HL-60 (cell line): ENCODE data around the gene RBFOX1.

Source experiments
- DNase-seq, 2 experiments: peaks; one replicate each; pipeline ENCODE4 v3.0.0-alpha.2; 2010 to 2020; ENCODE audit warnings: low read depth in 1 of 2, low spot score in 1 of 2
- H3K27ac ChIP-seq: fragments of 250-450 bp; sonication (Bioruptor Pico); replicated peaks from 2 replicates; pipeline ENCODE4 v1.5.1; 2020; ENCODE audit warnings: mild to moderate bottlenecking, moderate library complexity
- H3K27me3 ChIP-seq: fragments of 250-450 bp; sonication (Bioruptor Pico); 2 replicates; pipeline ENCODE4 v1.5.1; 2021; ENCODE audit warnings: mild to moderate bottlenecking, moderate library complexity; ENCODE audit not compliant: insufficient read depth, poor library complexity, severe bottlenecking
- H3K4me3 ChIP-seq: replicated peaks from 2 replicates; pipeline ENCODE4 v1.5.1; 2011; ENCODE audit warnings: mild to moderate bottlenecking, control low read depth, low read length; ENCODE audit not compliant: insufficient read depth
- GABPA ChIP-seq: IDR thresholded peaks from 2 replicates; pipeline ENCODE4 v1.6.1; 2012; ENCODE audit warnings: low read depth
- POLR2AphosphoS5 ChIP-seq: IDR thresholded peaks from 2 replicates; pipeline ENCODE4 v1.6.1; 2012; ENCODE audit warnings: low read depth
- REST ChIP-seq: IDR thresholded peaks from 2 replicates; pipeline ENCODE4 v1.6.1; 2012; ENCODE audit warnings: low read depth; ENCODE audit not compliant: insufficient replicate concordance
- SPI1 ChIP-seq: IDR thresholded peaks from 2 replicates; pipeline ENCODE4 v1.6.1; 2012; ENCODE audit warnings: low read depth, mild to moderate bottlenecking, borderline replicate concordance
- TF ChIP-seq, protein P1 (sequence below): IDR thresholded peaks from one replicate; pipeline ENCODE4 v1.5.1; 2011; ENCODE audit warnings: low read length, control low read depth, inconsistent platforms; ENCODE audit not compliant: insufficient read depth

The RBFOX1 gene

DNA sequence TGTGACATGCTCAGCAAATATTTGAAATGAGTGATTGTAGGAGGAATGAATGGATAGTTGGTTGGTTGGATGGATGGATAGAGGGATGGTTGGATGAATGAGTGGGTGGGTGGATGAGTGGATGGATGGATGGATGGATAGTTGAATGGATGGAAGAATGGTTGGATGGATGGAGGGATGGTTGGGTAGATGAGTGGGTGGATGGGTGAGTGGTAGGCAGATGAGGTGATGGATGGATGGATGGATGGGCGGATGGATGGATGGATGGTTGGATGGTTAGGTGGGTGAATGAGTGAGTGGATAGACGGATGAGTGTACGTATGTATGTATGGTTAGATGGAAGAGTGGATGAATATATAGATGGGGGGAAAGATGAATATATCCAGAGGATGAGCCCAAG, 137.7 kb downstream of the RBFOX1 start:
- H3K27me3 ChIP-seq, result no peaks in the 10 kb centered on the region
- DNase-seq, result no peak
- TF ChIP-seq SPI1 (no peak), GABPA (no peak), REST (no peak), POLR2AphosphoS5 (no peak)
- TF ChIP-seq, protein P1, sequence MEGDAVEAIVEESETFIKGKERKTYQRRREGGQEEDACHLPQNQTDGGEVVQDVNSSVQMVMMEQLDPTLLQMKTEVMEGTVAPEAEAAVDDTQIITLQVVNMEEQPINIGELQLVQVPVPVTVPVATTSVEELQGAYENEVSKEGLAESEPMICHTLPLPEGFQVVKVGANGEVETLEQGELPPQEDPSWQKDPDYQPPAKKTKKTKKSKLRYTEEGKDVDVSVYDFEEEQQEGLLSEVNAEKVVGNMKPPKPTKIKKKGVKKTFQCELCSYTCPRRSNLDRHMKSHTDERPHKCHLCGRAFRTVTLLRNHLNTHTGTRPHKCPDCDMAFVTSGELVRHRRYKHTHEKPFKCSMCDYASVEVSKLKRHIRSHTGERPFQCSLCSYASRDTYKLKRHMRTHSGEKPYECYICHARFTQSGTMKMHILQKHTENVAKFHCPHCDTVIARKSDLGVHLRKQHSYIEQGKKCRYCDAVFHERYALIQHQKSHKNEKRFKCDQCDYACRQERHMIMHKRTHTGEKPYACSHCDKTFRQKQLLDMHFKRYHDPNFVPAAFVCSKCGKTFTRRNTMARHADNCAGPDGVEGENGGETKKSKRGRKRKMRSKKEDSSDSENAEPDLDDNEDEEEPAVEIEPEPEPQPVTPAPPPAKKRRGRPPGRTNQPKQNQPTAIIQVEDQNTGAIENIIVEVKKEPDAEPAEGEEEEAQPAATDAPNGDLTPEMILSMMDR, result no peak
- H3K27ac ChIP-seq, result no peak overlapping the region
- H3K4me3 ChIP-seq, result no peak overlapping the region

DNA sequence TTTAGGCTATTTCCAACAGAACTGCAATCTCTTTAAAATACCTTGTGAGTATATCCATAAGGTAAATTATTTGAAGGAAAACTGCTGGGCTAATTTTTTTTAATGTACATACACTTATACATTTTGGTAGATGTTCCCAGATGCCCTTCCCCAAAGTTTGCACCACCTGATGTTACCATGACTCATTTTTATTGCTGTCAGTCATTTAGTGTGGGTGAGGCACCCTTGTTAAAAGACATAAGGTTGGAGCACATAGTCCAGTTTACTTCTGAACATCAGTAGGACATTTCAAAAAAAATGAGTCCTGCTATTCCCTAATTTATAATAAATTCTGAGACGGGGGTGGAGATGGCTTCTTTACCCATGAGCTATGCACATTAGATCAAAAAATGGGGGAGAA, 138.6 kb downstream of the RBFOX1 start:
- H3K27ac ChIP-seq, result no peak overlapping the region
- H3K27me3 ChIP-seq, result no peaks in the 10 kb centered on the region
- H3K4me3 ChIP-seq, result no peak overlapping the region
- TF ChIP-seq, protein P1, result no peak
- TF ChIP-seq REST (no peak), GABPA (no peak), SPI1 (no peak), POLR2AphosphoS5 (no peak)
- no peak for DNase-seq

DNA sequence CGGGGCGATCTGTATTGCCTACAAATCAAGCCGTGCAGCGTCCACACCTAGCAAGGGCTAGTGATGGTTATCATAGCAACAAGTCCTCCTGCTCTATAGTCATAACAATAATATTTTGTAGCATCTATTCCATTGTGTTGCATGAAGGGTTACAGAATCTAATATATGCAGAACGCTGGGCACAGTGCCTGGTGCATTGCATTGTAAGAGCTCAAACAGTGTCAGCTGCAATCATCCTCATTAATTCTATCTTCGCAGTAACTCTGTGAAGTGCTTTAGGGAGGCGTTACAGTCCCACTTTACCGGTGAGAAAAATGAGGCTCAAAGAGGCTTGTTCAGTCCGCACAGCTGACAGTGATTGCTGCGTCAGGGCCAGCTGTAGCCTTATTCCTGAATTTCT, 149.4 kb downstream of the RBFOX1 start:
- no peak overlapping the region for H3K4me3 ChIP-seq
- no peak overlapping the region for H3K27ac ChIP-seq
- no peak for TF ChIP-seq REST
- TF ChIP-seq SPI1, result no peak
- TF ChIP-seq GABPA, result no peak
- TF ChIP-seq, protein P1, result no peak
- TF ChIP-seq POLR2AphosphoS5, result no peak
- no peaks in the 10 kb centered on the region for H3K27me3 ChIP-seq
- no peak for DNase-seq
